ENCODE data around the gene MYL5. TPM values are rescaled to one million over a fixed set of nuclear protein-coding genes. Genes with fewer than 3 reads are reported as not detected.

Gene MYL5
- total and polyA plus RNA-seq, 4 donors: 2.4 to 5.0 (median 4.7) TPM

DNA sequence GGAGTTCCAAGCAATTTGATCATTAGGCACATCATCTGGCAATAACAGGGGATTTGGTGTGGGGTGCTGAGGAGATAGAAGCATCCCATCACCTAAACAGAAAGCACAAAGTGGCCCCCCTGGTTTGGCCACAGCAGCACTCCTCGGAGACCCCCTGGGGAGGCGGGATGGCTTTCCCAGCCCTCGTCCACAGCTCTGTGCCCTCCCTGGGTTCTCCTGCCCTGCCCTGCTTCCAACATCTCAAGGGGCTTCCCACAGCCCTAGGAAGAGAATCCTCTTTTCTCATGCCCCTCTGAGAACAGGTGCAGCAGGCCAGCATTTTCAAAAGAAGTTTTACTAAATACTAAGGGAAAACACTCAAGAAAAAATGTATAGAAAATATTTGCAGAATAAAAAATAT lies 13.1 kb upstream of the MYL5 start:
- H3K27ac ChIP-seq (ENCODE audit: low read depth in 1 of 2, low read length in 2 of 2): no peak overlapping the region
- no peaks in the 10 kb centered on the region for H3K27me3 ChIP-seq (ENCODE audit: control insufficient read depth in 4 of 4, insufficient read depth in 4 of 4, low read length in 3 of 4)
- 75% methylated on average over 3 of the region's 3 CpGs for WGBS
- H3K9me3 ChIP-seq (ENCODE audit: control insufficient read depth in 4 of 4, low read length in 3 of 4): no peaks in the 10 kb centered on the region
- TF ChIP-seq RAD21 (IDR thresholded peaks at IDR 0.05) (no peak), CTCF (IDR thresholded peaks at IDR 0.05; ENCODE audit: low read depth, low read length, missing input control) (no peak), ZBTB33 (IDR thresholded peaks at IDR 0.05) (no peak), YY1 (IDR thresholded peaks at IDR 0.05) (no peak), EGR1 (IDR thresholded peaks at IDR 0.05; ENCODE audit: low read depth in 2 of 2) (no peak), FOXA2 (IDR thresholded peaks at IDR 0.05) (no peak), GABPA (IDR thresholded peaks at IDR 0.05 in 1 of 2, conservative IDR thresholded peaks at IDR 0.05 in 1 of 2) (no peak), NR2F2 (IDR thresholded peaks at IDR 0.05) (no peak), FOXA1 (IDR thresholded peaks at IDR 0.05) (no peak), SP1 (IDR thresholded peaks at IDR 0.05) (no peak), TAF1 (conservative IDR thresholded peaks at IDR 0.05) (no peak), HNF4G (IDR thresholded peaks at IDR 0.05) (no peak), ATF3 (IDR thresholded peaks at IDR 0.05) (no peak)
- TF ChIP-seq, protein P1, sequence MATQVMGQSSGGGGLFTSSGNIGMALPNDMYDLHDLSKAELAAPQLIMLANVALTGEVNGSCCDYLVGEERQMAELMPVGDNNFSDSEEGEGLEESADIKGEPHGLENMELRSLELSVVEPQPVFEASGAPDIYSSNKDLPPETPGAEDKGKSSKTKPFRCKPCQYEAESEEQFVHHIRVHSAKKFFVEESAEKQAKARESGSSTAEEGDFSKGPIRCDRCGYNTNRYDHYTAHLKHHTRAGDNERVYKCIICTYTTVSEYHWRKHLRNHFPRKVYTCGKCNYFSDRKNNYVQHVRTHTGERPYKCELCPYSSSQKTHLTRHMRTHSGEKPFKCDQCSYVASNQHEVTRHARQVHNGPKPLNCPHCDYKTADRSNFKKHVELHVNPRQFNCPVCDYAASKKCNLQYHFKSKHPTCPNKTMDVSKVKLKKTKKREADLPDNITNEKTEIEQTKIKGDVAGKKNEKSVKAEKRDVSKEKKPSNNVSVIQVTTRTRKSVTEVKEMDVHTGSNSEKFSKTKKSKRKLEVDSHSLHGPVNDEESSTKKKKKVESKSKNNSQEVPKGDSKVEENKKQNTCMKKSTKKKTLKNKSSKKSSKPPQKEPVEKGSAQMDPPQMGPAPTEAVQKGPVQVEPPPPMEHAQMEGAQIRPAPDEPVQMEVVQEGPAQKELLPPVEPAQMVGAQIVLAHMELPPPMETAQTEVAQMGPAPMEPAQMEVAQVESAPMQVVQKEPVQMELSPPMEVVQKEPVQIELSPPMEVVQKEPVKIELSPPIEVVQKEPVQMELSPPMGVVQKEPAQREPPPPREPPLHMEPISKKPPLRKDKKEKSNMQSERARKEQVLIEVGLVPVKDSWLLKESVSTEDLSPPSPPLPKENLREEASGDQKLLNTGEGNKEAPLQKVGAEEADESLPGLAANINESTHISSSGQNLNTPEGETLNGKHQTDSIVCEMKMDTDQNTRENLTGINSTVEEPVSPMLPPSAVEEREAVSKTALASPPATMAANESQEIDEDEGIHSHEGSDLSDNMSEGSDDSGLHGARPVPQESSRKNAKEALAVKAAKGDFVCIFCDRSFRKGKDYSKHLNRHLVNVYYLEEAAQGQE (IDR thresholded peaks at IDR 0.05): no peak
- DNase-seq (ENCODE audit: low spot score): no peak
- no peaks in the 10 kb centered on the region for H3K4me1 ChIP-seq (ENCODE audit: control insufficient read depth in 4 of 4, insufficient read depth in 4 of 4, low read length in 3 of 4)
- H3K36me3 ChIP-seq (ENCODE audit: control insufficient read depth in 4 of 4, insufficient read depth in 3 of 4, low read depth in 1 of 4, low read length in 3 of 4): no peaks in the 10 kb centered on the region
- no peak overlapping the region for H3K9ac ChIP-seq (ENCODE audit: low read depth in 1 of 2, low read length in 2 of 2)
- H3K4me3 ChIP-seq (ENCODE audit: low read depth in 1 of 3, low read length in 3 of 3): no peak overlapping the region

DNA sequence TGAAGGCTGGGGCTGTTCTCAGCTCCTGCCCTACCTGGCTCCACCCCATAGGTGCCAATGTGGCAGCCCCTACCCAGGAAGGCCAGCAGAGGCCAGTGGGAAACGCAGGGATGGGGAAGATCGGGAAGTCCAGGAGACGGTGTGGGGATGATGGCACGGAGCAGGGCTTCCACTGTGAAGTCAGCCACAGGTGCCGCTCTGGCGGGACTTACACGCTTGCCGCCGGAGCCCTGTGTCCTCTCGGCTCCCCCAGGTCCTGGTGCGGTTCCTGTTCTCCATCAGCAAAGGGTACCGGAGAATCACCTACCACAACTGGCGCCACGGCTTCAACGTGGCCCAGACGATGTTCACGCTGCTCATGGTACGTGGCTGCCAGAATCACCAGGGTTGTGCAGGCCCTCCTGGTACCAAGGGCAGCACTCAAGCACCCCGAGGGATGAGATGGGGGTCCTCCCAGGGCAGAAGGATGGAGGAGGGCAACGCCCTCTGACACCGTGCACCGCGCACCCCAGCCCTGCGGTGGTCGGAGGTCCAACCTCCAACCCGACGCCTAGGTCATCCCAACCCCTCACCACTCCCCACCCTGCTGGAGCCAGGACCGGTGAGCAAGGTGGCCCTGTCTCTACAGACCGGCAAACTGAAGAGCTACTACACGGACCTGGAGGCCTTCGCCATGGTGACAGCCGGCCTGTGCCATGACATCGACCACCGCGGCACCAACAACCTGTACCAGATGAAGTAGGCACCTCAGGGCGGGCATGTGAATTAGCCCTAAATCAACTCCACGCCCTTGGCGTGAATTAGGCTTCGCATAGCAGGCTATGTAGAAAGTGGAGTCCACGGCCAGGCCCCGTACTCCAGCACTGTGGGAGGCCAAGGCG lies 12.2 kb upstream of the MYL5 start:
- H3K4me1 ChIP-seq (ENCODE audit: control insufficient read depth in 4 of 4, insufficient read depth in 4 of 4, low read length in 3 of 4): no peaks in the 10 kb centered on the region
- no peak overlapping the region for H3K9ac ChIP-seq (ENCODE audit: low read depth in 1 of 2, low read length in 2 of 2)
- TF ChIP-seq EGR1 (IDR thresholded peaks at IDR 0.05; ENCODE audit: low read depth in 2 of 2) (no peak), NR2F2 (IDR thresholded peaks at IDR 0.05) (no peak), CTCF (IDR thresholded peaks at IDR 0.05; ENCODE audit: low read depth, low read length, missing input control) (no peak), HNF4G (IDR thresholded peaks at IDR 0.05) (no peak), FOXA2 (IDR thresholded peaks at IDR 0.05) (no peak), FOXA1 (IDR thresholded peaks at IDR 0.05) (no peak), JUND (IDR thresholded peaks at IDR 0.05) (no peak)
- TF ChIP-seq, protein P1 (IDR thresholded peaks at IDR 0.05): no peak
- no peaks in the 10 kb centered on the region for H3K36me3 ChIP-seq (ENCODE audit: control insufficient read depth in 4 of 4, insufficient read depth in 3 of 4, low read depth in 1 of 4, low read length in 3 of 4)
- no peak overlapping the region for H3K27ac ChIP-seq (ENCODE audit: low read depth in 1 of 2, low read length in 2 of 2)
- H3K9me3 ChIP-seq (ENCODE audit: control insufficient read depth in 4 of 4, low read length in 3 of 4): no peaks in the 10 kb centered on the region
- DNase-seq (ENCODE audit: low spot score): no peak
- no peak overlapping the region for H3K4me3 ChIP-seq (ENCODE audit: low read depth in 1 of 3, low read length in 3 of 3)
- no peaks in the 10 kb centered on the region for H3K27me3 ChIP-seq (ENCODE audit: control insufficient read depth in 4 of 4, insufficient read depth in 4 of 4, low read length in 3 of 4)
- 96% methylated on average over 42 of the region's 42 CpGs for WGBS

All from liver (tissue), 9 donors.